IMR-90 (cell line): ENCODE results near the gene SCYGR4.
"Not testable (repeated sequence)": the region's sequence is repeated elsewhere in the genome, so short reads cannot be mapped to it uniquely, and the experiment has no call there.

Source experiments
- CTCF ChIP-seq: conservative IDR thresholded peaks from 2 replicates; pipeline ENCODE4 v1.5.1; 2012; ENCODE audit warnings: mild to moderate bottlenecking, low read depth, low read length, improper control_type of control experiment
- POLR2A ChIP-seq: IDR thresholded peaks from 2 replicates; pipeline ENCODE4 v1.6.1; 2012; ENCODE audit warnings: mild to moderate bottlenecking, low read depth, low read length

- not testable (repeated sequence) for TF ChIP-seq CTCF, POLR2A
Observed at GRCh38 chr2:227666631-227667170, 49.4 kb downstream of the SCYGR4 start, which contains the start of gene SCYGR5.
